ENCODE data around the gene PUSL1.

The PUSL1 gene

GRCh38 chr1:1356796-1357401, 48.5 kb downstream of the PUSL1 start:
- DNase-seq = no peak

GRCh38 chr1:1357871-1358432, 49.6 kb downstream of the PUSL1 start:
- no peak for DNase-seq

GRCh38 chr1:1358433-1359271, 50.3 kb downstream of the PUSL1 start, which contains the start of gene MXRA8:
MXRA8 (minus strand) TSS chr1:1358555; CDS start chr1:1358504, 51 bp downstream.
- no peak for DNase-seq

- no peak for DNase-seq
Measured at GRCh38 chr1:1359308-1359663, 50.9 kb downstream of the PUSL1 start.

GRCh38 chr1:1359664-1360468, 51.5 kb downstream of the PUSL1 start:
- DNase-seq = no peak

- DNase-seq = no peak
Measured at GRCh38 chr1:1360506-1361169, 52.2 kb downstream of the PUSL1 start.
